HG03342 (cell line): Measurements from ENCODE around the gene GPATCH8.
"Not testable (repeated sequence)": the region's sequence is repeated elsewhere in the genome, so short reads cannot be mapped to it uniquely, and the experiment has no call there.

Source experiments
- ATAC-seq: cut with Tn5 transposase; IDR thresholded peaks from one replicate; pipeline ENCODE4 v1.9.1; 2021; ENCODE audit warnings: mild to moderate bottlenecking, moderate library complexity; ENCODE audit not compliant: unreplicated experiment

GPATCH8 gene

GRCh38 chr17:44378171-44378705 lies 125.0 kb downstream of the GPATCH8 start:
- ATAC-seq: no peak

GRCh38 chr17:44376779-44377178 lies 126.4 kb downstream of the GPATCH8 start:
- no peak for ATAC-seq

GRCh38 chr17:44376124-44376523 lies 127.1 kb downstream of the GPATCH8 start:
- ATAC-seq: no peak

GRCh38 chr17:44375196-44376017 lies 127.8 kb downstream of the GPATCH8 start:
- ATAC-seq: no peak

- no peak for ATAC-seq
Measured at GRCh38 chr17:44374306-44375195, 128.7 kb downstream of the GPATCH8 start.

- no peak for ATAC-seq
Measured at GRCh38 chr17:44372036-44372435, 131.2 kb downstream of the GPATCH8 start.

GRCh38 chr17:44369414-44370023 lies 133.7 kb downstream of the GPATCH8 start:
- ATAC-seq: not testable (repeated sequence)

- ATAC-seq: not testable (repeated sequence)
Measured at GRCh38 chr17:44368391-44369243, 134.6 kb downstream of the GPATCH8 start.

- ATAC-seq: no peak
Measured at GRCh38 chr17:44367231-44367979, 135.8 kb downstream of the GPATCH8 start.

GRCh38 chr17:44365051-44365450 lies 138.2 kb downstream of the GPATCH8 start:
- not testable (repeated sequence) for ATAC-seq

- ATAC-seq: no peak
Measured at GRCh38 chr17:44363613-44364159, 139.5 kb downstream of the GPATCH8 start, which contains the start of gene FAM171A2. Gene FAM171A2, minus strand, starts transcription at chr17:44363853. Its CDS starts 139 bp downstream, at chr17:44363714.

GRCh38 chr17:44362949-44363612 lies 140.1 kb downstream of the GPATCH8 start:
- no peak for ATAC-seq

GRCh38 chr17:44362459-44362948 lies 140.7 kb downstream of the GPATCH8 start:
- ATAC-seq: no peak

- ATAC-seq: no peak
Measured at GRCh38 chr17:44361292-44362260, 141.6 kb downstream of the GPATCH8 start.

GRCh38 chr17:44360826-44361225 lies 142.4 kb downstream of the GPATCH8 start:
- no peak for ATAC-seq

GRCh38 chr17:44360144-44360533 lies 143.1 kb downstream of the GPATCH8 start:
- no peak for ATAC-seq

- no peak for ATAC-seq
Measured at GRCh38 chr17:44359458-44360143, 143.6 kb downstream of the GPATCH8 start.
